ENCODE results near the gene CLK4.

Gene CLK4

GRCh38 chr5:178626484-178627258 lies at the start of gene CLK4:
Gene CLK4 (minus strand): TSS chr5:178627050. CDS start chr5:178623416, 3,634 bp downstream.
- peak; percentile 98 for DNase-seq

GRCh38 chr5:178675922-178676321 lies 49.1 kb upstream of the CLK4 start:
- DNase-seq = no peak

DNA sequence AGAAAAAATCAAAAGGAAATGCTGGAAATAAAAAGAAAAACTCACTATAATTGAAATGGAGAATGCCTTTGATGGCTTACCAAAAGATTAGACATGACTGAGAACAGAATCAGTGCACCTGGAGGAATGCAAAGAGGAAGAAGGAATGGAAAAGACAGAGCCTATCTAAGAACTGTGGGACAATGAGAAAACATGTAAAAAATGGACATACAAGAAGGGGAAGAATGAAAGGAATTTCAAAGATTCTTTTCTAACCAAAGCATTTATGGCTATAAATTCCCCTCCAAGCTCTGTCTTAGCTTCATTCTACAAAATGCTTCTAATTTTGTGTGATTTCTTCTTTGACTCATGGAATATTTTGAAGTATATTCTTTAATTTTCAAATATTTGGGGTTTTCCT lies 47.5 kb upstream of the CLK4 start:
- DNase-seq = no peak

GRCh38 chr5:178673801-178674295 lies 47.0 kb upstream of the CLK4 start:
- no peak for DNase-seq

GRCh38 chr5:178672630-178673029 lies 45.8 kb upstream of the CLK4 start:
- DNase-seq = no peak

GRCh38 chr5:178671602-178672144 lies 44.8 kb upstream of the CLK4 start:
- DNase-seq = no peak

DNA sequence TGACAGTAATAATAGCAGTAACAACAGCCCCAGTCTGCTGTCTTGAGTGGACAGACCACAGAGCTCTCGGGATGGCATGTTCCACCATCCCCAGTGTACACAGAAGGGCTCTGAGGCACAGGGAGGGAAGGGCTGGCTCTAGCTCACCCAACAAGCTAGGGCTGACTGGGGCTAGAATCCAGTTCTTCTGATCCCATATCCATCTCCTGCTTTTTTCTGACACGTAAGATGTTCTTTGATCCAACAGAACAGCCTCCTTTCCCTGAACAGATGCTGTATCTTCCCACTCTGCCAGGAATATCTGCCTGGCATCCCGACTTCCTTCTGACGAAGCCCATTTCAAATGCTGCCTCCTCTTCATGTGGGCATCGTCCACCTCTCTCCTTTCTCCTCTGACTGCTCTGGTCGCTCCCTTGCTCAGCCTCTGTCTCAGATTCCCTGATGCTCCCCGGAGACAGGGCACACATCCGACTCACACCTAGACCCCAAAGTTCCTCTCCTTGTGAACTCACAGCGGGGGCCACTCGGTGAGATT lies 43.6 kb upstream of the CLK4 start:
- no peak for DNase-seq

GRCh38 chr5:178668579-178668978 lies 41.7 kb upstream of the CLK4 start:
- DNase-seq = no peak

DNA sequence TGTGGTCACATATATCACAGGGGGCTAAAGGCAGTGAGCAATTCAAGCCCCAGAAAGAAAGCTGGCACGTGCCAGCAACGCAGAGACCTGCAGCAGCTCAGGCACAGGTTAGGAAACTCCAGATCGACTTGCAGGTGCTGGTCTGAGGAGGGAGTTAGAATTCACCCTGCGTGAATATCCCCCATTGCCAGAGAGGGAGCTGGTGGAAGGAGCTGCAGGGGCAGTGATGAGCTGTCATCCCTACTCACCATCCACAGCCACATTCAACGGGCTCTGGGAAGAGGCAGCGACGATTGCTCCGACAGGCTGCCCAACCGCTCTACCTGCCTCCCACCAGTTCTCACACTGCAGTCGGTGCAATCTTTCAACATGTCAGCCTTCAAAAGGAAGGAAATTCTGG lies 40.8 kb upstream of the CLK4 start:
- DNase-seq = no peak

GRCh38 chr5:178667101-178667500 lies 40.3 kb upstream of the CLK4 start:
- DNase-seq = no peak

GRCh38 chr5:178664141-178664540 lies 37.3 kb upstream of the CLK4 start:
- DNase-seq = no peak

DNA sequence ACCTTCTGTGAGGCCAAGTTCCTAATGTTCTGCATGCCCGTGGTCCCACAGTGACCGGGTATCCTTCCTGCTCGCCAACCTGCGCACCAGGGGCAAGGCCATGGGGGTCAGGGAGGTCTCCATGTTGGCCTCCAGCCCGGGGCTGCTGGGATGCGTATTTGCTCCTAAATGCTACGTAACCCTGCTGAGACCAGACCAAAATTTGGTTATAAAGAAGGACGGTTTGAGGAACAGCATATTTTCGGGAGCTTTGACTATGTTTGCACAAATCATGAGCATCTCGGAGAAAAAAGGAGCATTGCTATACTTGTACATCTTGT lies 35.7 kb upstream of the CLK4 start:
- no peak for DNase-seq

GRCh38 chr5:178661836-178662540 lies 35.1 kb upstream of the CLK4 start:
- DNase-seq = no peak

DNA sequence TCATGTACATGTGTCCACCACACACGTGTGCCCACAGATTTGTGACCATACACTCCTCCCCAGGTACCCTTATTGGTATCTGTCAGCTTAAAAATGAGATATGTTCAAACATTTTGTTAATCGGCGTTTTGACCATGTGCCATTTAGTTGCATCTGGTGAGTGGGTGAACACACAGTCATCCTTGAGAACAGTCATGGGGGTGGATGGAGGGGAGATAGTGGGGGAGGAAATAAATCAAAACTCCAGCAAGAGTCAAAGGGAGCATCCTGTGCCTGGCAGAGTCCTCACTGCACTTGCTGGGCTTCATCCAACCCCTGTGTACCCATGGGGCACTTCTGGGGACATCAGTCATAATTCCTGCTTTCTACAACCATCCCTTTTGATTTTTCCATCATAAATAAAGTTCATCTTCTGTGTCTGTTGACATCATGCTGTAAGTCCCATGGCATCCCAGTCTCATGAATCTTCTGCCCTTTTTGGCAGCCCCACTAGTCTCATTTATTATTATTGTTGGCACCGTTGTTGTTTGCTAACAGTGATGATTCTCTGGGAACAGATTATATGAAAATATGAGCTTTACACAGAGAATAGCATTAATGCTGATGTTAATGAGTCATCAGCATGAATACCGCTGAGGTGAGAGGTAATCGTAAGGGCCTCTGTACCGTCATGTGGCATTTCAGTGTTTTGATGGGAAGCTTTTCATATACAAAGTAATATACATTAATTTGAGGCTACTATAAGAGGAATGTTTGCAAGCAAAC lies 24.4 kb upstream of the CLK4 start:
- no peak for DNase-seq

DNA sequence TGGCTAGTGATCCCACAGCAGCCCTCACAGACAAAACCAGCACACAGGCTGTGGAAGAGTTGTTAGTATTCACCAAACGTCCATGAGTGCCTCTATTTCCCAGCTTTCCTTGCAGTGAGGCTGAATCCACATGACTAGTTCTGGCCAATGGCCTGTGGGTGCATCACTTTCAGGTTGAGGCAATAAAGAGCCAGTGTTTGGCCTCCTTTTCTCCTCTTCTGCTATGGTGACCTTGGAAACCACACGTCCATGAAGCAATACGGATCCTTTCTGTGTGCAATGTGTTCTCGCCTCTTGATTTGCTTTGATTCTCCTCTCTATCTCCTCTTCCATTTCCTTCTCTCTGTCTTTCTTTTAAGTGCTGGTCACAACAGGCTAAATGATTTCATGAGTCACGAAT lies 23.4 kb upstream of the CLK4 start:
- no peak for DNase-seq

GRCh38 chr5:178649580-178649979 lies 22.7 kb upstream of the CLK4 start:
- DNase-seq = no peak

DNA sequence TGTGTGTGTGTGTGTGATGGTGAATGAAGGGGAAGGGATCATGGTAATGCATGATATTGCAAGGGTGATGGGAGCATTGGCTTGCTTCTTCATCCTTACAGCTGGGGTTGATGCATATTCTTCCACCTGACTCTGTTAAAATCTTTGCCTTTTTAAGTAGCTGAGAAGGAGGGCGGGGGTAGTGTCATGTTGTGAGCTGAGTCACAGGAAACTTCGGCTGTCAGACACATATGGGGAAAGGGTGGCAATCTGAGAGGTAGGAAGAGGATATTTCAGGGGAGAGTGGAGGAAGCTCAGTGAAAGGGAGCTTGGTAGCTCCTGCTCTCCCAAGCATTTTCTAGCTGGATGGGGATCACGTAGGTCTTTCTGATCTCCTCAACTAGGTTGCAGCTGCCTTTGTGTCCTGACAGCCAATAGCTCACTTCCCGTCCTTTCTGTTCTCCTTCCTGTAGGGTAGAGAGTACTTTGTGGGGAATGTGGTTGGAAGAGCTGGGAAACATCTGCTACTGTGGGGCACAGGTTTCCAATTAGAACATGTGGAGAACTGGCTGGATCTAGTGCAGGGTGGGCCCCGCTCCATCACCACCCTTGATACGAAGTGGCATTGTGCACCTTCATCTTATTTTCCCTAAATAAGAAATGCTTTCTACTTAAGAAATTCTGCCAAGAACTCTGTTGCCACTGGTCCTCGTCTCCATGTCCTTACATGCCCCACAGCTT lies 18.1 kb upstream of the CLK4 start:
- no peak for DNase-seq

GRCh38 chr5:178642351-178642909 lies 15.6 kb upstream of the CLK4 start:
- DNase-seq = no peak

DNA sequence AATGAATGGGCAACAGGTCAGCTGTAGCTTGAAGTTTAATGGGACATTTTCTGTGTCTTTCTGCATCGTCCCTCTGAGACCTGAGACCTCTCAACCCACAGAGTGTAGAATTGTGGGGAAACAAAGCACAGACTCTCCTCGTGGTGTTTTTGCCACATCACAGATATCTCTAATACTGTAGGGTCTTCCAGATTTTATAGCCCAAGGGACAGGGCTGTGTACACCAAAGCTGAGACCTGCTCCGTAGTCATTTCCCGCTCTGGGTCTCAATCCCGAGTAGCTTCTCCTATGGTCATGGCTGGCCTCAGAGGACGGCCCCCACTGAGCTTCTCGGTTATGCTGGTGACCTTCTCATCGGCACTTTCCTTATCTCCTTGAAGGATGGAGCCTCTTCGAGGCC lies 14.9 kb upstream of the CLK4 start:
- DNase-seq = no peak

DNA sequence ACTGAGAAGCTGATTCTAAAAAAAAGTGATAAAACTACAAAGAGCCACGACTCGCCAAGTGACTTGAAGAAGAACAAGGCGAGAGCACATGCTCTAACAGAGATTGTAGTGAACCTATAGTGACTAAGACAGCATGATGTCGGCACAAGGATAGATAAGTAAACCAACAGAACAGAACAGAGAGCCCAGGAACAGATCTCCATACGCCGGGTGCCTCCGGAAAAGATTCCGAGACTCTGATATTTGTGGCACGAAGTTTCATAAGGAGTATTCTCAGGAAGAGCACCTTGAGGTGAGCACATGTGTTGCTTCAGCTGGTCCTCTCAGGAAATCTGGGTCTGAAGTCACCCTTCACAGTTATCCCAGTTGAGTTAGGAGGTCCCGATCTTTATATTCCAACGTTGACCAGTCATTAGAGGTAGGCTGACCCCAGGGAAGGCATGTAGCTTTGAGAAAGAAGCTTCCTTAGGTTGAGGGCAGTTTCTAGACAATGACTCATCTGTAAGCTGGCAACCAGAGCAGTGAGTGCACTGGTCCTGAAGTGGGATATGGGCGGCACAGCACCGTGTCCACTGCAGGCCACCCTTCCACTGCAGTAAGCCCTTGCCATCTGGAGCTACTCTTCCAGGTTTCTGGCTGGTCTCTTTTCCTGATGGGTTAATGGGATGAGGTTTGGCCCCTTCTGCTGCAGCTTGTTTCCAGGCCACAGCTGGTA lies 13.6 kb upstream of the CLK4 start:
- no peak for DNase-seq

DNA sequence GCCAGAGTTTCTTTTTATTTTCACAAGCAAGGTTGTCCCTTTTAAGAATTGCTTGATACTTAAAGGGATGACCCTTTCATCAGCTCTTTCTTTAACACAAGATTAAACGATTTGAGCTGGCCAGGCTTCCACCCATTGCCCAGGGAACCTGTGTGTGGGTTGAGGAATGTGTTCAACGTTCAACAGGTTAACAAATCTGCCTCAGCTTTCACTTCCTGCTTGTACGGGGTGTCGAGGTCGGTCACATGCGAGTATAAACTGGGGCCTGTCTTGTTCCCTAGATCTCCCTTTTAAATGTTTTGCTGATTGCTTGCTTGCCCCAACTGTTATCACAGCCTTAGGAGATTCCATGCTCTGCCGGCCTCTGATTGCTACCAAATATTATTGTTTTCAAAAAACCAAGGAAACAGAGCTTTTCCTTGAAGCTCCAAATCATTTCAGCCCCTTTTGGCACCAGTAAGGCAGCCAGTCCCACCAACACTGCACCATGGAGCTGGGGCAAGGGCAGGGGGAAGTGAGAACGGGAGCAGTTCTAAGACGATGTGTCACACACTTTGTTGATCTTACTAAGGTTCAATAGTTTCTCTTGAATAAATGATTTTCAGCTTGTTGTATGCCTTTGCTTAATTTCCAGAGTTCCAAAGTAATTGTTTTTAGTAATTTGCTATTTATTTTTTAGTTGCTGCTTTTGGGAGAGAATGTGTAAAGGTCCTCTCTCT lies 10.7 kb upstream of the CLK4 start:
- no peak for DNase-seq
